ENCODE data around the gene ARL5C.

ARL5C gene

DNA sequence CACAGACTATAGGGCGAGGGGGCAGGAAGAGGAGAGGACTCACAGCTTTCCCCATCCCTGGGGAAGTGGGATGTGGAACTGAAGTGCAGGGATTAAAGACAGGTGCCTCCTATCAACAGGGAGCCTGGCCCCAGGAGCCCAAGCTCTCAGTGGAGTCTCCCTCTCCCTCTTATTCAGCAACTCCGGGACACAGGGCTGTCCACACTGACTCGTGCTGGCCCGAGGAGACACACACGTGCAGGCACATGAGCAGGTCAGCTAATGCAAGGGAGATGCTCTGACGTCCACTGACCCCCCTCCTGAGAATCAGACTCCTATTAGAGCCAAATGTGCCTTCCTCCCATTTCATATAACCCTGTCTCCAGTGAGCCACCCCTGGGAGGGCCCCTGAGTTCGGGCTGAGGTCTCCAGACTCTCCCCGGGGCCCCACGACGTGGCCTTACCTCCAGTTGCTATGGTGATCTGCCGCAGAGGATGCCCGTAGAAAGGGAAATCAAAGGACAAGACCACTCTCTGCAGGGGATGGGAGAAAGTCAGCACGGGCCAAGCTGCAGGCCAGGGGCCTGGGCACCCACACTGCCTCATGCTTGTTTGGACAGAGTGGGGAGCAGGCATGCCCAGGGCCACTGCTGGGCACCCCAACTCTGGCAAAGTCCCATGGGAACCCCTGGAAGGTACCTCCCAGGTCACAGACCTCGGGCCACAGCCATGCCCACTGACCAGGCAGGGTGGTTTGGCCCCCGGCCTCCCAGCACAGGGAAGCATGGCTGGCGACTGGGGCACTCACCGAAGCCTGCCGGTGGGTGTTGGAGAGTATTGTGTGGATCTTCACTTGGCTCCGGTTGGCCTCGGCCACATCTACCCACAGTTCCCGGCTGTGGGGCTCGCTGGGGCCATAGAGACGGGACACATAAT, 57.2 kb downstream of the ARL5C start:
- TF ChIP-seq, protein P1, sequence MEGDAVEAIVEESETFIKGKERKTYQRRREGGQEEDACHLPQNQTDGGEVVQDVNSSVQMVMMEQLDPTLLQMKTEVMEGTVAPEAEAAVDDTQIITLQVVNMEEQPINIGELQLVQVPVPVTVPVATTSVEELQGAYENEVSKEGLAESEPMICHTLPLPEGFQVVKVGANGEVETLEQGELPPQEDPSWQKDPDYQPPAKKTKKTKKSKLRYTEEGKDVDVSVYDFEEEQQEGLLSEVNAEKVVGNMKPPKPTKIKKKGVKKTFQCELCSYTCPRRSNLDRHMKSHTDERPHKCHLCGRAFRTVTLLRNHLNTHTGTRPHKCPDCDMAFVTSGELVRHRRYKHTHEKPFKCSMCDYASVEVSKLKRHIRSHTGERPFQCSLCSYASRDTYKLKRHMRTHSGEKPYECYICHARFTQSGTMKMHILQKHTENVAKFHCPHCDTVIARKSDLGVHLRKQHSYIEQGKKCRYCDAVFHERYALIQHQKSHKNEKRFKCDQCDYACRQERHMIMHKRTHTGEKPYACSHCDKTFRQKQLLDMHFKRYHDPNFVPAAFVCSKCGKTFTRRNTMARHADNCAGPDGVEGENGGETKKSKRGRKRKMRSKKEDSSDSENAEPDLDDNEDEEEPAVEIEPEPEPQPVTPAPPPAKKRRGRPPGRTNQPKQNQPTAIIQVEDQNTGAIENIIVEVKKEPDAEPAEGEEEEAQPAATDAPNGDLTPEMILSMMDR (conservative IDR thresholded peaks at IDR 0.05; ENCODE audit: low read depth): no peak
- no peak for DNase-seq (ENCODE audit: low spot score)
- CTCF ChIA-PET: interaction anchor here (0.5 to 1.0 kb wide), 3 partner anchors 37 to 136 kb away, joined by 3 to 4 read pairs (median 3); no protein-coding TSS in a partner anchor
- no peak overlapping the region for H3K27ac ChIP-seq
- POLR2A ChIA-PET (ENCODE audit: low non-redundant PET): no interaction called here

DNA sequence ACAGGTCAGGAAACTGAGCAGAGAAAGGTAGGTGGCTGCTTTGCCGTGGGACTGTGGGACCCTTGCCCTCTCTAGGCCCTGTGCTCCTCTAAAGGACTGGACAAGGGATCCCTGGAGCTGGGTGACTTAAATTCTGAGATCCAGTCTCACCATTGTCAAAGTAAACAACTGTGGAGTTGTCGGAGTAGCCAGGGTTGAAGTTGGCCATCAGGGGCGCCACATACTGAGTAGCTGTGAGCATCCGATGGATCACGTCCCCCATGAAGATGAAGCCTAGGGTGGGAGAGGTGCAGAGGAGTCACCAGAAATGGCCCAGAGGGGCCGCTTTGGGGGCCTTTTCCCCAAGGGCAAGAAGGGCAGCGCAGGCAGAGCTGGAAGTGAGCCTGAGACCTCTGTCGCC, 58.0 kb downstream of the ARL5C start:
- no peak for DNase-seq (ENCODE audit: low spot score)
- POLR2A ChIA-PET (ENCODE audit: low non-redundant PET): no interaction called here

DNA sequence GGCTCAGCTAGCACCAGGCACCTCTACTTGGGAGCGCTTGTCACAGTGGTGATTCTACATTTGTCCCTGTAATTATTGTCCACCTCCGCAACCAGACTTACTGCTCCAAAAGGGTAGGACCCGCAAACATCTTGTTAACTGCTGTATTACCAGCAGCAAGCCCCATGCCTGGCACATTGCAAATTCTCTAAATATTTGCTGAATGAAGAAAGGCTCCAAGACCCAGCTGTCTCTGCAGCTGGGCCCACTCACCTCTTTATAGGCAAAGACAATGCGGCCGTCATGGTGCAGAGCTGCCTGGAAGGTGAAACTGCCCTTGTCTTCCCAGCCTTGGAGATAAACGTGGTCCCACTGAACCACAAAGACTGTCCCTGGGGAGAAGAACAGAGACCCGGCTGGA, 58.8 kb downstream of the ARL5C start:
- POLR2A ChIA-PET (ENCODE audit: low non-redundant PET): no interaction called here
- TF ChIP-seq, protein P1 (conservative IDR thresholded peaks at IDR 0.05; ENCODE audit: low read depth): no peak
- no peak for DNase-seq (ENCODE audit: low spot score)
- CTCF ChIA-PET: no interaction called here
- H3K27ac ChIP-seq: no peak overlapping the region

More for the DNA sequence above, 58.0 kb downstream of the ARL5C start:
- TF ChIP-seq, protein P1 (conservative IDR thresholded peaks at IDR 0.05; ENCODE audit: low read depth): no peak
- no peak overlapping the region for H3K27ac ChIP-seq
- CTCF ChIA-PET: interaction anchor here (0.5 to 1.0 kb wide), 3 partner anchors 36 to 137 kb away, joined by 3 to 4 read pairs (median 3); no protein-coding TSS in a partner anchor

Measured in RWPE1 (cell line).